ENCODE data around the gene HPN.

HPN gene

DNA sequence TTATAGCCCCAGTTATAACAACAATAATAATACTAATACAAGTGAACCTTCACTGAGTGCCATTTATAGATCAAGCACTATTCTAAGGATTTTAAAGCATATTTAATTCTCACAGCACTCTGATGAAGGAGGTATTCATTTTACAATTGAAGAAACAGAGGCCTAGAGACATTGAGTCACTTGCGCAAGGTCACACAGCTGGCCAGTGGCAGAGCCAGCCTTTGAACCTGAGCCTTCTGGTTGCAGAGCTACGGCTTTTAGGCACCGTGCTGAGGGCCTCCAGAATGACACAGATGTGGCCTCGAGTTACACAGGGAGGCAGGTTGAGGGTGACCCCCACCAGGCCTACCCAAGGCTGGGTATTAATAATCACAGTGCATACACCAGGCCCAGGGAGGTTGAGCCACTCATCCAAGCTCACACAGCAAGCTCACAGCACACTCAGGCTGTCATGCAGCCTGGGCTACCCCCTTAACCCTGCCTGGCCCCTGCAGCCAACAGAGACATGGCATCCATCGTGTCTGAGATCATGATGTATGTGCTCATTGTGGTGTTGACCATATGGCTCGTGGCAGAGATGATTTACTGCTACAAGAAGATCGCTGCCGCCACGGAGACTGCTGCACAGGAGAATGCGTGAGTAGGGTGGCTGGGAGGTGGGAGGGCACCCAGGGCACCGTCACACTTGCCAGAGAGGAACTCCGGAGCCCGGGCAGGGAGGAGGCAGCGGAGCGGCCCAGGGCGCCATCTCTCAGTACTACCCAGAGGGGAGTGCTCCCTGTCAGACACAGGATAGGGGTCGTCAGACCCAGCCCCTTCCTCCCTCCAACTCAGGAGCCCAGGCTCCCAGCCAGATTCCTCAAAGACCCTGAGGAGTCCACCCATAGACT lies 2.7 kb upstream of the HPN start:
- DNase-seq (ENCODE audit: low spot score): no peak
- TF ChIP-seq, protein P1, sequence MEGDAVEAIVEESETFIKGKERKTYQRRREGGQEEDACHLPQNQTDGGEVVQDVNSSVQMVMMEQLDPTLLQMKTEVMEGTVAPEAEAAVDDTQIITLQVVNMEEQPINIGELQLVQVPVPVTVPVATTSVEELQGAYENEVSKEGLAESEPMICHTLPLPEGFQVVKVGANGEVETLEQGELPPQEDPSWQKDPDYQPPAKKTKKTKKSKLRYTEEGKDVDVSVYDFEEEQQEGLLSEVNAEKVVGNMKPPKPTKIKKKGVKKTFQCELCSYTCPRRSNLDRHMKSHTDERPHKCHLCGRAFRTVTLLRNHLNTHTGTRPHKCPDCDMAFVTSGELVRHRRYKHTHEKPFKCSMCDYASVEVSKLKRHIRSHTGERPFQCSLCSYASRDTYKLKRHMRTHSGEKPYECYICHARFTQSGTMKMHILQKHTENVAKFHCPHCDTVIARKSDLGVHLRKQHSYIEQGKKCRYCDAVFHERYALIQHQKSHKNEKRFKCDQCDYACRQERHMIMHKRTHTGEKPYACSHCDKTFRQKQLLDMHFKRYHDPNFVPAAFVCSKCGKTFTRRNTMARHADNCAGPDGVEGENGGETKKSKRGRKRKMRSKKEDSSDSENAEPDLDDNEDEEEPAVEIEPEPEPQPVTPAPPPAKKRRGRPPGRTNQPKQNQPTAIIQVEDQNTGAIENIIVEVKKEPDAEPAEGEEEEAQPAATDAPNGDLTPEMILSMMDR (IDR thresholded peaks at IDR 0.05; ENCODE audit: extremely low read depth, missing control alignments): no peak

DNA sequence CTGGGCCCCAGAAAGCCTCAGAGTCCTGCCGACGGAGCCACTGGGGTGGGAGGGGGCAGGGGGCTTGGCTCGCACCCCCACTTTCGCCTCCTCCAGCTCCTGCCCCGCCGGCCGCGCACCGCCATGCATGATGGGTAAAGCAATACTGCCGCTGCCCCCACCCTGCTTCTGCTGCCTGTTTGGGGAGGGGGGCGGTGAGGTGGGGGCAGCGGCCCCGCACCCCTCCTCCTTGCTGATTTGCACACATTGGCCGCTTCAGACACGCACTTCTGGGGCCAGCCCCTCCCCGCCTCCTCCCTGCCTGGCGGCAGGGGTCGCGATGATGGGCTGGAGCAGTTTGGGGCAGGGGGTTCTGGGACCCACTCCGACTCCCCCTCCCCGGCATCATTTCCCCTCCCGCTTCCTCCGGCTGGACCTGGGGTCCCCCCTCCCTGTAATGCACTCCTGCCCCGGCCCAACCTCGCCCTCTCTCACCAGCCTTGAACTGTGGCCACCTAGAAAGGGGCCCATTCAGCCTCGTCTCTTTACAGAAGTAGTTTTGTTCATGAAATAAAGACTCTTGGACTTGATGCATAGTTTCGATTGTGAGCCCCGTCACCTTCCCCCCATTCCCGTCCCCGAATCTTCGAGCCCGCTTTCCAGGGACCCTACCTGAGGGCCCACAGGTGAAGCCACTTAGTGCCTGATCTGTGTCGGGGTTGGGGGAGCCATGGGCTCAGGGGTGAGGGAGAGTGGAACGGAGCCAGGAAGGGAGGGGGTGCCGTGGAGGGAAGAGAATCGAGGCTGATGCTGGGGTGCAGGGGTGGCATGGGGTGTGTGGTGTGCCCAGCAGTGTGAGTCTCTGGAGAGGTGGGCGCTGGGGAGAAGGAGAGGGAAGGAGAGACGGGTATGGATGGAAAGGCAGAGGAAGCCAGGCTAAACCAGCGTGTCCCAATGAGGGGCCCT lies 1.4 kb upstream of the HPN start:
- no peak for DNase-seq (ENCODE audit: low spot score)
- TF ChIP-seq, protein P1 (IDR thresholded peaks at IDR 0.05; ENCODE audit: extremely low read depth, missing control alignments): no peak

DNA sequence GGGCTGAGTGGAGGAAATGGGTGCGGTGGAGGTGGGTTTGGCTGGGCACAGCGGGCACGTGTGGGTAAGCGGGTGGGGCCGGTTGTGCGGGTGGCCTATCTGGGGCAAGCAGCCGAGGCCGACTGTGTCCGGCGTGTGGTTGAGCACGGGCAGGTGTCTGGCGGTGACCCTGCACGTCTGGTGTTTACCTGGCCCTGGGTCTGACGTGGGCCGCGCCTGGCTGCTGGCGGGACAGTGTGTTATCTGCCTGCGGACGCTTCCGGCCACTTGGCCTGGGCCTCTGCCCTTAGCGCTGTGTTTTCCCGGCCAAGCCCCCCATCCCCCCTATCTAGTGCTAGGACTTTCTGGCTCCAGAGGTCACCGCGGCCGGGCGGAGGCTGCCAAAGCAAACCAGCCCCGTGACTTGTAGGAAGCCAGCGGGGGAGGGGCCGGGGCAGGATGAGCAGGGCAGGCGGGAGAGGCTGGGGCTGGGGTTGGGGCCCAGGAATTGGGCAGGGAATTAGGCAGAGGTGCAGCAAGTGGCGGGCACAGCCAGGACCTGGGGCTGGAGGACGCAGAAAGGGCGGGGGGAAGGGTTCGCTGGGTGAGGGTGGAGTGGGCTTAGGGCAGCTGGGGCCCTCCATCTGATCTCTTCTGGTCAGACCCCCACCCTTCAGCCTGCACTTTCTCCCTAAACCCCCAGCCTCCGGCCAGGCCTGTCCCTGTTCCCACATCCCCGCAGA lies 534 bp upstream of the HPN start:
- TF ChIP-seq, protein P1 (IDR thresholded peaks at IDR 0.05; ENCODE audit: extremely low read depth, missing control alignments): no peak
- DNase-seq (ENCODE audit: low spot score): no peak

DNA sequence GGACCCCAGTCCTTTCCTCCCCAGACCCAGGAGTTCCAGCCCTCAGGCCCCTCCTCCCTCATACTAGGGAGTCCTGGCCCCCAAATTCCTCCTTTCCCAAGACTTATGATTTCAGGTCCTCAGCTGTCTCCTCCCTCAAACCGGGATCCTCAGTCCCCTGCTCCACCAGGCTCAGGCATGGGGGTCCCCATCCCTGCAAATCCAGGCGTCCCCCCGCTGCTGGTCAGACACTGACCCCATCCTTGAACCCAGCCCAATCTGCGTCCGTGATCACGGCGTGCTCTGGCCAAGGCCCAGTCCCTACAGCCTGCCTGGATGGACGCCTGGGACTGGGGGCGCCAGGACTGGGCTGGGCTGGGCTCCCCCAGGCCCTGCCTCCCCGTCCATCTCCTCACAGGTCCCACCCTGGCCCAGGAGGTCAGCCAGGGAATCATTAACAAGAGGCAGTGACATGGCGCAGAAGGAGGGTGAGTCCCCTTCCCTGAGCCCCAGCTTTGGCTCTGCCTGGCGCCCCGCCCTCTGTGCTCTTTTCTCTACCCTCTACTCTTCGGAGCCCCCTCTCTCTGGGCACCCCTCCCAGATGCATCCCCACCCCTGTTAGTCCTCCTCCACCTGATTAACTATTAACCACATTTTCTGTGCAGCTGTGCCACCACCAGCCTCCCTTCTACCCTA lies 672 bp downstream of the HPN start:
- TF ChIP-seq, protein P1 (IDR thresholded peaks at IDR 0.05; ENCODE audit: extremely low read depth, missing control alignments): no peak
- no peak for DNase-seq (ENCODE audit: low spot score)

DNA sequence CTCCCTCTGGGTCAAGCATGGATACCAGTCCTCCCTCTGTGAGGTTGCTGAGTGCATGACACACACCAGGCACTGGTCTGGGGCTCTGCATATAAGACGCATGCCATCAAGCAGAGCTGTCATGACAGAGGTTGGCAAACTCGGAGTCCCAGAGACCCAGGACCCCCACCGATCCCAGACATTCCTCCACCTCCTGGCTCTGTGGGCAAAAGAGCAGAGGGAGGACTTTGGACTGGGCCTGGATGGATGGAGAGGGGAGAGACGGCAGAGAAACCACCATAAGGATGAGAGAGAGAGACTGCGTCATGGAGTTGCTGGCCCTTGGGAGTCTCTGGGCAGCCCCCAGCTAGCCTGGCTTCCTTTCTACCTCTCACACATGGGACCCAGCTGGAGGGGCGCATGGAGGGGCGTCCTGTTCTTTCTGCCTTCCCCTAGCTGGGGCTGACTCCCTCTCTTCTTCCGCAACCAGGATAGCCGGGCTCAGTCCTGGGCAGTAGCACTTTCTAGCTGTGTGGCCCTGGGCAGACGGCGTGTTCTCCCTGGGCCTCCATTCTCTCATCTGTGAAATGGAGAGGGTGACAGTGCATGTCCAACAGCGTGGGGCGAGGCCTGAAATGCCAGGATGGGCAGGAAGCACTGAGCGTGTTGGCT lies 1.6 kb downstream of the HPN start:
- no peak for DNase-seq (ENCODE audit: low spot score)
- TF ChIP-seq, protein P1 (IDR thresholded peaks at IDR 0.05; ENCODE audit: extremely low read depth, missing control alignments): no peak

DNA sequence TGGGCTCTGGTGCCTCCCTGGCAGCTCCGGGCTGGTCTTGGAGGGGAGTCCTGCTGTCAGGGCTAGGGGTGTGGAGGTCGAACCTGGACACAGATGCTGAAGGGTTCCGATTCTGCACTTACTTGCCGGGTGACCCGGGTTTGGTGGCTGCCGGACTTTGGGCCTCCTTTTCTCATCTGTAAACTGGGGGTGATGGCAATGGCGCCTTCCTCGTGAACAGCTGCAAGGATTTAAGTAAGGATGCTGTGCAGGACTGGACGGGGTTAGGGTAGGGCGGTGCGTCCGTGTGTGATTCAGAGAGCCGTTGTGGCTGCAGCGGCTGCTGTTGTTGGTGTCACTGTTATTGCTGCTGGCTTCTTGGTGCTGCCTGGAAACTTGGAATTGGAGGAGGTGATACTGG lies 2.4 kb downstream of the HPN start:
- TF ChIP-seq, protein P1 (IDR thresholded peaks at IDR 0.05; ENCODE audit: extremely low read depth, missing control alignments): no peak
- no peak for DNase-seq (ENCODE audit: low spot score)

Measured in GM20000 (cell line).